BLaER1 treated with 17β-estradiol and CSF1 and Interleukin-3, amounts not matched to agents 10 nM and 100 nM (cell line): ENCODE measurements around the gene SLIT1.

ENCODE experiments used
- H3K27ac ChIP-seq, 11 experiments: shearing (Covaris generic); formaldehyde crosslinking; 2 replicates each; pipeline ENCODE4 v1.8.1; 2022
- H3K27me3 ChIP-seq, 11 experiments: shearing (Covaris generic); formaldehyde crosslinking; 2 replicates each; pipeline ENCODE4 v1.8.1; 2022
- H3K36me3 ChIP-seq, 11 experiments: shearing (Covaris generic); formaldehyde crosslinking; 2 replicates each; pipeline ENCODE4 v1.8.1; 2022
- H3K4me1 ChIP-seq, 10 experiments: shearing (Covaris generic); formaldehyde crosslinking; 2 replicates each; pipeline ENCODE4 v1.8.1; 2022
- H3K4me2 ChIP-seq, 11 experiments: shearing (Covaris generic); formaldehyde crosslinking; 2 replicates each; pipeline ENCODE4 v1.8.1; 2022
- H3K4me3 ChIP-seq, 10 experiments: shearing (Covaris generic); formaldehyde crosslinking; 2 replicates each; pipeline ENCODE4 v1.8.1; 2022
- H3K9ac ChIP-seq, 11 experiments: shearing (Covaris generic); formaldehyde crosslinking; 2 replicates each; pipeline ENCODE4 v1.8.1; 2022
- H3K9me3 ChIP-seq, 11 experiments: shearing (Covaris generic); formaldehyde crosslinking; replicated peaks in 1 of 11; 2 replicates each; pipeline ENCODE4 v1.8.1; 2022
- H4K20me1 ChIP-seq, 11 experiments: shearing (Covaris generic); formaldehyde crosslinking; 2 replicates each; pipeline ENCODE4 v1.8.1; 2022
- Cebpa-rat ChIP-seq, 11 experiments: shearing (Covaris generic); IDR thresholded peaks; 2 replicates each; pipeline ENCODE4 v1.8.1; 2022

The SLIT1 gene

GRCh38 chr10:97150013-97150595, 35.7 kb downstream of the SLIT1 start:
- no peak for TF ChIP-seq Cebpa-rat (IDR thresholded peaks at IDR 0.05)
- no peak overlapping the region for H3K4me3 ChIP-seq
- peaks cover 0 to 13% (median 7%) of the 10 kb centered on the region in 10 experiments; a peak in 11 of 20 replicates for H3K4me1 ChIP-seq
- peak overlapping the region in 6 of 11 experiments; percentile 1 to 24 (median 12); a peak in 4 of 22 replicates for H3K4me2 ChIP-seq
- no peaks in the 10 kb centered on the region for H3K27me3 ChIP-seq
- no peaks in the 10 kb centered on the region for H3K36me3 ChIP-seq
- H3K9ac ChIP-seq, result no peak overlapping the region
- H3K9me3 ChIP-seq, result no peaks in the 10 kb centered on the region
- H3K27ac ChIP-seq, result no peak overlapping the region
- no peaks in the 10 kb centered on the region; a peak in 1 of 22 replicates for H4K20me1 ChIP-seq

DNA sequence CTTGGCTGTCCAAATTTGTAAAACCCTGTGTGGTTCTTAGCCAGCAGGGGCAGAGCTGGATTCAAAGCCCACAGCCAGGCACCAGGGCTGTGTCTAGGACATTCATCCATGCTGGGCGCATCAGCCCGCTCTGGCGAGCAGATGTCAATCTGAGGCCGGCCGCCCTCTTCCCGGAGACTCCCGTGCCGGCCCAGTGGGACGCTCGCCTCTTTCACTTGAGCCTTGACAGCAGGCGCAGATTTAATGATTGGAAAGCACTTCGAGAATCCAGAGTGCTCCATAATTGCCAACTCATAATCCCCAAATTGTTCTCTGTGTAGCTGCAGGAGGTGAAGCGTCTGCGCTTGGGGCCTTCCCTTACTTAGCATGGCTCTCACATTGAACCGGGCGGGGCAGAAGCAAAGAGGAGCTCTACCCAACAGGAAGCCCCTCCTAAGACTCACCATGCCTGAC, 36.7 kb downstream of the SLIT1 start:
- H3K4me1 ChIP-seq, result peaks cover 0 to 10% (median 6%) of the 10 kb centered on the region in 10 experiments; a peak in 7 of 20 replicates
- no peaks in the 10 kb centered on the region for H3K9me3 ChIP-seq
- no peak overlapping the region for H3K27ac ChIP-seq
- no peak overlapping the region for H3K9ac ChIP-seq
- H3K27me3 ChIP-seq, result no peaks in the 10 kb centered on the region
- no peak overlapping the region for H3K4me3 ChIP-seq
- no peak overlapping the region for H3K4me2 ChIP-seq
- no peak for TF ChIP-seq Cebpa-rat (IDR thresholded peaks at IDR 0.05)
- no peaks in the 10 kb centered on the region; a peak in 1 of 22 replicates for H4K20me1 ChIP-seq
- H3K36me3 ChIP-seq, result no peaks in the 10 kb centered on the region

- H3K4me1 ChIP-seq, result peaks cover 6 to 19% (median 17%) of the 10 kb centered on the region in 10 experiments; a peak in 18 of 20 replicates
- no peak for TF ChIP-seq Cebpa-rat (IDR thresholded peaks at IDR 0.05)
- no peak overlapping the region for H3K27ac ChIP-seq
- H3K9ac ChIP-seq, result no peak overlapping the region
- H3K4me2 ChIP-seq, result no peak overlapping the region
- H3K9me3 ChIP-seq, result no peaks in the 10 kb centered on the region
- no peaks in the 10 kb centered on the region for H3K27me3 ChIP-seq
- H3K4me3 ChIP-seq, result no peak overlapping the region
- H3K36me3 ChIP-seq, result no peaks in the 10 kb centered on the region
- no peaks in the 10 kb centered on the region for H4K20me1 ChIP-seq
Measured at GRCh38 chr10:97144297-97144696, 41.5 kb downstream of the SLIT1 start.

DNA sequence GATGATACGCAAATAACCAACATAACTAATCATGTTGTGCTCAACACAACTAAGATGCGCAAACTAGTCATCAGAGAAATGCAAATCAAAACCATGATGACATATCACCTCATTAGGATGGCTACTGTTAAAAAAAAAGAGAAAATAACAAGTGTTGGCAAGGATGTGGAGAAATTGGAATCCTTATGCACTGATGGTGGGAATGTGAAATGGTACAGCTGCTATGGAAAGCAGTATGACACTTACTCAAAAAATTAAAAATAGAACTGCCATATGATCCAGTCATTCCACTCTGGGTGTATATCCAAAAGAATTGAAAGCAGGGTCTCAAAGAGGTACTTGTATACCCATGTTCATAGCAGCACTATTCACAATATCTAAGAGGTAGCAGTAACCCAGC, 42.9 kb downstream of the SLIT1 start:
- Histone ChIP-seq H3K27ac (no peak overlapping the region), H3K9me3 (no peaks in the 10 kb centered on the region), H3K9ac (no peak overlapping the region), H3K27me3 (no peaks in the 10 kb centered on the region), H3K4me3 (no peak overlapping the region), H3K36me3 (no peaks in the 10 kb centered on the region), H4K20me1 (no peaks in the 10 kb centered on the region), H3K4me2 (no peak overlapping the region), H3K4me1 (peaks cover 6 to 23% (median 17%) of the 10 kb centered on the region in 10 experiments; a peak in 18 of 20 replicates)
- no peak for TF ChIP-seq Cebpa-rat (IDR thresholded peaks at IDR 0.05)

DNA sequence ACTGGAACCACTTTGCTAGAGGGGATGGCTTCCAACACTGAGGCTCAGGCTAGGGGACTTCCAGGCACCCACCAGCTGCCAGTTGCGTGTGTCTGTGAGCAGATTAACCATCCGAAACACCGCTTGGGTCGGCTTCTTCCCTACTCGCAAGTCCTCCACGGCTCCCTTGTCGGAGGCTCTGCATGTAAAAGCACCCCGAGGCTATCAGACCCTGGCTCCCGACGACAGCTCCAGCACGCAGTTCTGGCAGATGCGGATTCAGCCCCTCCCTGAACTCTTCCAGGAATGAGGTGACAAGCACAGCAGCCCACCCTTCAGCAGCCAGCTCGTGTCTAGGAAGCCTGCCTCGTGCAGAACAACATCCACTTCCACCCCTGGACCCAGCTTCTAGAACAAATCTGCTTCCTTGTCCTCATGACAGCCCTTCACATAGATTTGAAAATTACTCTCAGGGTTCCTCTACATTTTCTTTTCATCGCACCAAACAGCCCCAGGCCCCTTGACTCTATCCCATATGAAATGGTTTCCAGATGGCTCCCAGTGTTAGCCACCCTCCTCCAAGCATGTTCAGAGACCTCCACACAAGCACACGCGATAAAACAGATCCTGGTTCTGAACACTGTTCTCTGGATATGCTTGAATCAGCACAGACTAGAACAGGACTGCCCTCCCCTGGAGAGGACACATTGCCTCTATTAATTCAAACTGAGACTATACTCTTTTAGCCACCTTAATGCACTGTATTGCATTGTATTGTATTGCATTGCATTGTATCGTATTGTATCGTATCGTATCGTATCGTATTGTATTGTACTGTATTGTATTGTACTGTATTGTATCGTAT, 44.6 kb downstream of the SLIT1 start:
- Histone ChIP-seq H3K27ac (peak overlapping the region in 1 of 11 experiments; percentile 25; a peak in 1 of 22 replicates), H3K27me3 (0 out of 22 replicates have a peak, but pooled peaks cover 0 to 4% (median 0%) of the 10 kb centered on the region in 11 experiments), H3K36me3 (no peaks in the 10 kb centered on the region), H3K4me3 (no peak overlapping the region), H3K4me1 (peaks cover 11 to 27% (median 18%) of the 10 kb centered on the region in 10 experiments), H3K9me3 (peaks cover 0 to 4% (median 0%) of the 10 kb centered on the region in 11 experiments; a peak in 1 of 22 replicates), H4K20me1 (no peaks in the 10 kb centered on the region), H3K4me2 (peak overlapping the region in 10 of 11 experiments; percentile 37 to 82 (median 69); a peak in 18 of 22 replicates), H3K9ac (peak overlapping the region in 2 of 11 experiments; percentile 4 to 22; a peak in 3 of 22 replicates)
- TF ChIP-seq Cebpa-rat (IDR thresholded peaks at IDR 0.05), result no peak

DNA sequence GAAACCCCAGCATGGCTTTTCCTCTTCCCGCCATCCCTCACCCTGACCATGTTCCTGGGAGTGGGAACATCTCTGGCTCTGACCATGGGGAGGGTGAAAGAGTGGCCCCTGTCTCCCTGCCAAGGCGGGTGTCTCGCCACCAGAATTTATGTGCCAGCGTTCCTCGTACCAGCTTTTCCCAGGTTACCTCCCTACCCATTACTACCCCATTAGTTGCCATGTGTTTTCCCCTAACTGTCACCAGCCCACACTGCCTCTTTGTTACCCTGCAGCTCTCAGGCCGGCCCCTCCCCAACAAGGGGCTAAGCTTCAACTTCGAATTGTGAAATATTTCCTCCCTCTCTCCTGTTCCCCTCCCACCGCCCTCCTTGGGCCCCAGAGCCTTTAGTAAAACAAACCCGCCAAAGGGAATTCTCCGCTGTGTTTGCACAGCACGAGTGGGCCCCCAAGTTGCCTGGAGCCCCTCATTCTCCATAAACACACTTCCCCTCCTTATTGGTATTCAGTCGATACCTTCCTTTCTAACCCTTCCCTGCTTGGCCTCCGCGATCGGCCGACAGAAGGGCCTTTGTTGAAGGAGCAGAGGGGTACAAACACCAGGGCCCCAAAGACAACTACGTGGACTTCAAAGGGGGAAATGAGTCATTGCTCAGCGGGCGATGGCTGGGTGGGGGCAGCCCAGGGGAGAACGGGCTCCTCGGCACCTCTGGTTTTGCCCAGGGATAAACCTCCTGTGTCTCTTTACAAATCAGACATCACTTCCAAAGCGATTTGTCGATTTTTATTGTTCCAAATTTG, 45.5 kb downstream of the SLIT1 start:
- H3K4me2 ChIP-seq, result peak overlapping the region; percentile 34 to 82 (median 66); a peak in 21 of 22 replicates
- 0 out of 22 replicates have a peak, but pooled peaks of 2 of the 11 experiments have one; percentile 10 to 48 for TF ChIP-seq Cebpa-rat (IDR thresholded peaks at IDR 0.05)
- peaks cover 0 to 5% (median 0%) of the 10 kb centered on the region in 11 experiments; a peak in 3 of 22 replicates for H3K27me3 ChIP-seq

DNA sequence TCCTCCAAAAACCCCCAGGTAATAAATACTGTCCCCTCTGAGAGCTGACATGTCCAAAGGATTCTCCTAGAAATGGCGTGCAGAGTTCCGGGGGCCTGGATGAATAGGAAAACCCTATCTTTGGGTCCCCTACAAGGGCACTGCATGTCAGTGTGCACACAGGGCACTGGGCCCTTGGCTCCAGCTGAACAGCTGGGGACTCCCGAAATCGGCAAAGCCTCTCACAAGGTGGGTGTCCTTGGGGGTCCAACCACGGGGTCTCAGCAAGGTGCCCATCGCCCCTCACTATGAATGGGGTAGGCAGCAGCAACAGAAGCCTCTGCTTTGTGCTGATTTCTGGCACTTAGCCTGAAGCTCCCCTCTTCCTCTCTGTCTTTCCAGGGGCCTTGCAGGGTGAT, 46.1 kb downstream of the SLIT1 start:
- no peaks in the 10 kb centered on the region for H3K36me3 ChIP-seq
- peaks cover 0 to 4% (median 0%) of the 10 kb centered on the region in 11 experiments; a peak in 1 of 22 replicates for H3K9me3 ChIP-seq
- H3K4me2 ChIP-seq, result peak overlapping the region in 10 of 11 experiments; percentile 34 to 82 (median 66); a peak in 19 of 22 replicates
- H3K4me3 ChIP-seq, result no peak overlapping the region
- peaks cover 20 to 40% (median 32%) of the 10 kb centered on the region in 10 experiments for H3K4me1 ChIP-seq
- H3K27ac ChIP-seq, result no peak overlapping the region
- peaks cover 0 to 11% (median 0%) of the 10 kb centered on the region in 11 experiments; a peak in 3 of 22 replicates for H3K27me3 ChIP-seq
- H4K20me1 ChIP-seq, result peaks cover 0 to 6% (median 0%) of the 10 kb centered on the region in 11 experiments; a peak in 1 of 22 replicates
- no peak overlapping the region for H3K9ac ChIP-seq
- TF ChIP-seq Cebpa-rat (IDR thresholded peaks at IDR 0.05), result no peak

More for the DNA sequence above, 45.5 kb downstream of the SLIT1 start:
- H3K9me3 ChIP-seq, result peaks cover 0 to 4% (median 0%) of the 10 kb centered on the region in 11 experiments; a peak in 1 of 22 replicates
- 0 out of 22 replicates have a peak, but pooled peaks cover 0 to 1% (median 0%) of the 10 kb centered on the region in 11 experiments for H4K20me1 ChIP-seq
- H3K4me1 ChIP-seq, result peaks cover 16 to 35% (median 27%) of the 10 kb centered on the region in 10 experiments
- 0 out of 20 replicates have a peak overlapping the region, but pooled peaks of 1 of the 10 experiments have one; percentile 26 for H3K4me3 ChIP-seq
- H3K9ac ChIP-seq, result peak overlapping the region in 5 of 11 experiments; percentile 4 to 37 (median 7); a peak in 2 of 22 replicates
- H3K36me3 ChIP-seq, result no peaks in the 10 kb centered on the region
- peak overlapping the region in 3 of 11 experiments; percentile 8 to 25 (median 17); a peak in 3 of 22 replicates for H3K27ac ChIP-seq

- peaks cover 0 to 4% (median 0%) of the 10 kb centered on the region in 11 experiments; a peak in 1 of 22 replicates for H3K9me3 ChIP-seq
- H3K36me3 ChIP-seq, result no peaks in the 10 kb centered on the region
- no peak overlapping the region for H3K27ac ChIP-seq
- no peak overlapping the region for H3K4me3 ChIP-seq
- peaks cover 0 to 6% (median 0%) of the 10 kb centered on the region in 11 experiments; a peak in 1 of 22 replicates for H4K20me1 ChIP-seq
- H3K9ac ChIP-seq, result no peak overlapping the region
- no peak overlapping the region for H3K4me2 ChIP-seq
- H3K4me1 ChIP-seq, result peaks cover 20 to 46% (median 36%) of the 10 kb centered on the region in 10 experiments
- peaks cover 0 to 12% (median 0%) of the 10 kb centered on the region in 11 experiments; a peak in 3 of 22 replicates for H3K27me3 ChIP-seq
- TF ChIP-seq Cebpa-rat (IDR thresholded peaks at IDR 0.05), result no peak
Measured at GRCh38 chr10:97138846-97139245, 46.9 kb downstream of the SLIT1 start.
